HEK293 (cell line): ENCODE data around the gene ENDOG.

Experiments
- EGR2 ChIP-seq: fragments of 450-650 bp; formaldehyde crosslinking; IDR thresholded peaks from 2 replicates; pipeline ENCODE4 v1.5.1; 2016; ENCODE audit warnings: low read depth, missing biosample characterization, missing genetic modification characterization
- GLI2 ChIP-seq: fragments of 450-650 bp; formaldehyde crosslinking; IDR thresholded peaks from 2 replicates; pipeline ENCODE4; 2017; ENCODE audit warnings: missing biosample characterization, missing genetic modification characterization, low read depth, borderline replicate concordance
- GLIS1 ChIP-seq: fragments of 450-650 bp; formaldehyde crosslinking; IDR thresholded peaks from 2 replicates; pipeline ENCODE4 v1.5.1; 2016; ENCODE audit warnings: missing biosample characterization, missing genetic modification characterization
- HOXA7 ChIP-seq: sonication (generic); formaldehyde crosslinking; IDR thresholded peaks from 2 replicates; pipeline ENCODE4 v1.8.1; 2022; ENCODE audit warnings: missing genetic modification reagents, borderline replicate concordance
- KLF7 ChIP-seq: fragments of 450-650 bp; formaldehyde crosslinking; IDR thresholded peaks from 2 replicates; pipeline ENCODE4 v1.5.1; 2016; ENCODE audit warnings: missing biosample characterization, missing genetic modification characterization, borderline replicate concordance
- KLF9 ChIP-seq: fragments of 450-650 bp; formaldehyde crosslinking; IDR thresholded peaks from 2 replicates; pipeline ENCODE4 v1.5.1; 2016; ENCODE audit warnings: missing biosample characterization, missing genetic modification characterization, low read depth
- MZF1 ChIP-seq: fragments of 450-650 bp; formaldehyde crosslinking; IDR thresholded peaks from 2 replicates; pipeline ENCODE4 v1.5.1; 2017; ENCODE audit warnings: missing biosample characterization, missing genetic modification characterization, borderline replicate concordance
- PATZ1 ChIP-seq: fragments of 450-650 bp; formaldehyde crosslinking; IDR thresholded peaks from 2 replicates; pipeline ENCODE4 v1.5.1; 2016; ENCODE audit warnings: missing biosample characterization, missing genetic modification characterization
- SP3 ChIP-seq: fragments of 450-650 bp; formaldehyde crosslinking; IDR thresholded peaks from 2 replicates; pipeline ENCODE4 v1.5.1; 2016; ENCODE audit warnings: missing biosample characterization, missing genetic modification characterization
- ZBTB26 ChIP-seq: fragments of 450-650 bp; formaldehyde crosslinking; optimal IDR thresholded peaks from 2 replicates; pipeline ENCODE3; 2016; ENCODE audit warnings: missing biosample characterization, mild to moderate bottlenecking, missing genetic modification characterization
- ZBTB7A ChIP-seq: fragments of 450-650 bp; formaldehyde crosslinking; IDR thresholded peaks from 2 replicates; pipeline ENCODE4 v1.5.1; 2016; ENCODE audit warnings: low read depth, missing biosample characterization, missing genetic modification characterization
- ZNF155 ChIP-seq: fragments of 450-650 bp; formaldehyde crosslinking; IDR thresholded peaks from 2 replicates; pipeline ENCODE4 v1.5.1; 2016; ENCODE audit warnings: missing biosample characterization, missing genetic modification characterization
- ZNF157 ChIP-seq: fragments of 450-650 bp; formaldehyde crosslinking; IDR thresholded peaks from 2 replicates; pipeline ENCODE4 v1.5.1; 2016; ENCODE audit warnings: missing biosample characterization, missing genetic modification characterization
- ZNF169 ChIP-seq: fragments of 450-650 bp; formaldehyde crosslinking; IDR thresholded peaks from 2 replicates; pipeline ENCODE4 v1.5.1; 2016; ENCODE audit warnings: missing biosample characterization, missing genetic modification characterization
- ZNF302 ChIP-seq: fragments of 450-650 bp; formaldehyde crosslinking; IDR thresholded peaks from 2 replicates; pipeline ENCODE4 v1.5.1; 2016; ENCODE audit warnings: missing biosample characterization, missing genetic modification characterization, low read depth
- ZNF341 ChIP-seq: fragments of 450-650 bp; formaldehyde crosslinking; IDR thresholded peaks from 2 replicates; pipeline ENCODE4; 2016; ENCODE audit warnings: low read depth, missing biosample characterization, missing genetic modification characterization
- ZNF433 ChIP-seq: fragments of 450-650 bp; formaldehyde crosslinking; IDR thresholded peaks from 2 replicates; pipeline ENCODE4 v1.5.1; 2016; ENCODE audit warnings: missing biosample characterization, missing genetic modification characterization, low read depth
- ZNF549 ChIP-seq: fragments of 450-650 bp; IDR thresholded peaks from 2 replicates; pipeline ENCODE4 v1.5.1; 2018; ENCODE audit warnings: missing biosample characterization, missing genetic modification characterization, mild to moderate bottlenecking, inconsistent platforms, moderate library complexity
- ZNF560 ChIP-seq: fragments of 450-650 bp; formaldehyde crosslinking; IDR thresholded peaks from 2 replicates; pipeline ENCODE4 v1.5.1; 2017; ENCODE audit warnings: missing biosample characterization, missing genetic modification characterization, borderline replicate concordance
- ZNF596 ChIP-seq: fragments of 450-650 bp; IDR thresholded peaks from 2 replicates; pipeline ENCODE4 v1.5.0; 2018; ENCODE audit warnings: missing biosample characterization, mild to moderate bottlenecking, missing genetic modification characterization, moderate library complexity
- ZNF626 ChIP-seq: fragments of 450-650 bp; sonication (Bioruptor Pico); formaldehyde crosslinking; IDR thresholded peaks from 2 replicates; pipeline ENCODE4 v1.5.1; 2018; ENCODE audit warnings: missing biosample characterization, missing genetic modification characterization, inconsistent platforms
- ZNF629 ChIP-seq: fragments of 450-650 bp; formaldehyde crosslinking; IDR thresholded peaks from 2 replicates; pipeline ENCODE4 v1.5.1; 2017; ENCODE audit warnings: missing biosample characterization, missing genetic modification characterization
- ZNF76 ChIP-seq: fragments of 450-650 bp; formaldehyde crosslinking; IDR thresholded peaks from 2 replicates; pipeline ENCODE4; 2016; ENCODE audit warnings: low read depth, missing biosample characterization, missing genetic modification characterization, borderline replicate concordance
- ZNF776 ChIP-seq: fragments of 450-650 bp; formaldehyde crosslinking; IDR thresholded peaks from 2 replicates; pipeline ENCODE4 v1.5.0; 2017; ENCODE audit warnings: missing biosample characterization, missing genetic modification characterization, borderline replicate concordance
- ZNF785 ChIP-seq: fragments of 450-650 bp; formaldehyde crosslinking; IDR thresholded peaks from 2 replicates; pipeline ENCODE4 v1.5.1; 2016; ENCODE audit warnings: missing biosample characterization, missing genetic modification characterization
- ZNF830 ChIP-seq: fragments of 450-650 bp; IDR thresholded peaks from 2 replicates; pipeline ENCODE4 v1.5.0; 2018; ENCODE audit warnings: missing biosample characterization, missing genetic modification characterization, low read depth, mild to moderate bottlenecking, moderate library complexity
- ZSCAN30 ChIP-seq: fragments of 450-650 bp; IDR thresholded peaks from 2 replicates; pipeline ENCODE4 v1.5.1; 2018; ENCODE audit warnings: missing biosample characterization, mild to moderate bottlenecking, missing genetic modification characterization, moderate library complexity
- TF ChIP-seq, protein P1 (sequence below): fragments of 450-650 bp; formaldehyde crosslinking; IDR thresholded peaks from 2 replicates; pipeline ENCODE4 v1.5.1; 2017; ENCODE audit warnings: missing biosample characterization, missing genetic modification characterization
- TF ChIP-seq, protein P2 (sequence below): fragments of 450-650 bp; formaldehyde crosslinking; conservative IDR thresholded peaks from 2 replicates; pipeline ENCODE4 v1.5.1; 2016; ENCODE audit warnings: low read depth, missing biosample characterization, missing genetic modification characterization
- TF ChIP-seq, protein P3 (sequence below): fragments of 450-650 bp; formaldehyde crosslinking; IDR thresholded peaks from 2 replicates; pipeline ENCODE4 v1.5.1; 2017; ENCODE audit warnings: missing biosample characterization, missing genetic modification characterization

The ENDOG gene

DNA sequence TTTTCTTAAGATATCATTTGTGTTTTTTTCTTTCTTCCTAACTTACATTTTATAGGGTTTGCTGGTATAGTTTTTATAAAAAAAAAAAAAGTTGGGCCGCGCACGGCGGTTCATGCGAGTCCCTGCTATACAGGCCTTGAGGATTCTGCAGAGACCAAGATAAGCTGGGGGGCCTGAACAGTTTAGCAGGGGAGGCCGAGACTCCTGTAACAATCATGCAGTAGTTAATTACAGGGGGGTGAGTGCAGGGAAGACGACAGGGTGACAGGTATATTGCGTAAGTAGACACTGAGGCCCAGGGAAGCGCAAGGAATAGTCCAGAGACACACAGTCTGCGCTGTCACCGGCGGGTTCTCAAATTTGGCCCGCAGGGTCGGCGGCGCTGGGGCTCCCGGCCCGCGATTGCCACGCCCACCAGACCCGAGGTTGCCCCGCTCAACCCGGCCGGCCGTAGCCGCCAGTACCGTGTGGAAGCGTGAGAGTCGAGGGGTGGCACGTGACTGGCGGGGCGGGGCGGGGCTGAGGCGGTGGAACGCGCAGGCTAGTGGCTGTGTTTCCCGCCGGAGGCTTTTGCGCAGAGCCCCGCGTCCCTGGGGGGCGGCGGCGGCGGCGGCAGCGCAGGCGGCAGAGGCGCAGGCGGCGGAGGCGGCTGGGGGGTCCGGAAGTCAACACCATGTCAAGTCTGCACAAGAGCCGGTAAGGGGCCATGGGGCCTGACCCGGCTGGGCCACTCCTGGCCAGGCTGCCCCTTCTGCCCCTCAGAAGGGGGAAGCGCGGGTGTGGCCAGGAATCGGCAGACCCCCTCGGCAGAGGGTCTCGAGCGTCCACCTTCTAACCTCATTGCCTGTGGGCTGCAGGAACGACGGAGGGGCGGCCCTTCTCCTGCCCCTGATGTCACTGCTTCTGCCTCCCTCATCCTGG is 31.4 kb upstream of the ENDOG start, which contains the start of gene TBC1D13 (continued):
- TF ChIP-seq ZNF830 (no peak), ZNF549 (tag by site-specific recombination) (no peak; the same call in 1 of the 2 replicates), PATZ1 (tag by site-specific recombination) (peak; percentile 93), ZNF169 (tag by site-specific recombination) (peak; percentile 57; the same call in 1 of the 2 replicates), GLIS1 (peak; percentile 97), ZNF785 (tag by site-specific recombination) (0 out of 2 replicates have a peak, but pooled peaks have one; percentile 45), ZNF626 (no peak), ZNF155 (tag by site-specific recombination) (no peak), KLF7 (tag by site-specific recombination) (peak; percentile 91), ZNF157 (tag by site-specific recombination) (no peak), ZBTB7A (tag by site-specific recombination) (peak; percentile 74; the same call in 1 of the 2 replicates), GLI2 (0 out of 2 replicates have a peak, but pooled peaks have one; percentile 6), ZNF433 (tag by site-specific recombination) (no peak), ZBTB26 (peak; percentile 80), ZNF776 (tag by site-specific recombination) (no peak), ZNF629 (tag by site-specific recombination) (peak; percentile 76), SP3 (tag by site-specific recombination) (peak; percentile 86), MZF1 (no peak), ZNF341 (tag by site-specific recombination) (peak; percentile 51; the same call in 1 of the 2 replicates), EGR2 (peak; percentile 76), ZNF596 (tag by site-specific recombination) (peak; percentile 50; the same call in 1 of the 2 replicates), ZNF560 (tag by site-specific recombination) (peak; percentile 78), KLF9 (peak; percentile 99), HOXA7 (no peak), ZSCAN30 (tag by site-specific recombination) (peak; percentile 94), ZNF76 (peak; percentile 75), ZNF302 (tag by site-specific recombination) (no peak)
- TF ChIP-seq, protein P1, sequence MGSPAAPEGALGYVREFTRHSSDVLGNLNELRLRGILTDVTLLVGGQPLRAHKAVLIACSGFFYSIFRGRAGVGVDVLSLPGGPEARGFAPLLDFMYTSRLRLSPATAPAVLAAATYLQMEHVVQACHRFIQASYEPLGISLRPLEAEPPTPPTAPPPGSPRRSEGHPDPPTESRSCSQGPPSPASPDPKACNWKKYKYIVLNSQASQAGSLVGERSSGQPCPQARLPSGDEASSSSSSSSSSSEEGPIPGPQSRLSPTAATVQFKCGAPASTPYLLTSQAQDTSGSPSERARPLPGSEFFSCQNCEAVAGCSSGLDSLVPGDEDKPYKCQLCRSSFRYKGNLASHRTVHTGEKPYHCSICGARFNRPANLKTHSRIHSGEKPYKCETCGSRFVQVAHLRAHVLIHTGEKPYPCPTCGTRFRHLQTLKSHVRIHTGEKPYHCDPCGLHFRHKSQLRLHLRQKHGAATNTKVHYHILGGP, result no peak
- TF ChIP-seq, protein P2, sequence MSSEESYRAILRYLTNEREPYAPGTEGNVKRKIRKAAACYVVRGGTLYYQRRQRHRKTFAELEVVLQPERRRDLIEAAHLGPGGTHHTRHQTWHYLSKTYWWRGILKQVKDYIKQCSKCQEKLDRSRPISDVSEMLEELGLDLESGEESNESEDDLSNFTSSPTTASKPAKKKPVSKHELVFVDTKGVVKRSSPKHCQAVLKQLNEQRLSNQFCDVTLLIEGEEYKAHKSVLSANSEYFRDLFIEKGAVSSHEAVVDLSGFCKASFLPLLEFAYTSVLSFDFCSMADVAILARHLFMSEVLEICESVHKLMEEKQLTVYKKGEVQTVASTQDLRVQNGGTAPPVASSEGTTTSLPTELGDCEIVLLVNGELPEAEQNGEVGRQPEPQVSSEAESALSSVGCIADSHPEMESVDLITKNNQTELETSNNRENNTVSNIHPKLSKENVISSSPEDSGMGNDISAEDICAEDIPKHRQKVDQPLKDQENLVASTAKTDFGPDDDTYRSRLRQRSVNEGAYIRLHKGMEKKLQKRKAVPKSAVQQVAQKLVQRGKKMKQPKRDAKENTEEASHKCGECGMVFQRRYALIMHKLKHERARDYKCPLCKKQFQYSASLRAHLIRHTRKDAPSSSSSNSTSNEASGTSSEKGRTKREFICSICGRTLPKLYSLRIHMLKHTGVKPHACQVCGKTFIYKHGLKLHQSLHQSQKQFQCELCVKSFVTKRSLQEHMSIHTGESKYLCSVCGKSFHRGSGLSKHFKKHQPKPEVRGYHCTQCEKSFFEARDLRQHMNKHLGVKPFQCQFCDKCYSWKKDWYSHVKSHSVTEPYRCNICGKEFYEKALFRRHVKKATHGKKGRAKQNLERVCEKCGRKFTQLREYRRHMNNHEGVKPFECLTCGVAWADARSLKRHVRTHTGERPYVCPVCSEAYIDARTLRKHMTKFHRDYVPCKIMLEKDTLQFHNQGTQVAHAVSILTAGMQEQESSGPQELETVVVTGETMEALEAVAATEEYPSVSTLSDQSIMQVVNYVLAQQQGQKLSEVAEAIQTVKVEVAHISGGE (tag by site-specific recombination), result peak; percentile 99
- TF ChIP-seq, protein P3, sequence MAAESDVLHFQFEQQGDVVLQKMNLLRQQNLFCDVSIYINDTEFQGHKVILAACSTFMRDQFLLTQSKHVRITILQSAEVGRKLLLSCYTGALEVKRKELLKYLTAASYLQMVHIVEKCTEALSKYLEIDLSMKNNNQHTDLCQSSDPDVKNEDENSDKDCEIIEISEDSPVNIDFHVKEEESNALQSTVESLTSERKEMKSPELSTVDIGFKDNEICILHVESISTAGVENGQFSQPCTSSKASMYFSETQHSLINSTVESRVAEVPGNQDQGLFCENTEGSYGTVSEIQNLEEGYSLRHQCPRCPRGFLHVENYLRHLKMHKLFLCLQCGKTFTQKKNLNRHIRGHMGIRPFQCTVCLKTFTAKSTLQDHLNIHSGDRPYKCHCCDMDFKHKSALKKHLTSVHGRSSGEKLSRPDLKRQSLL (tag by site-specific recombination), result peak; percentile 49; the same call in 1 of the 2 replicates
